Measurements from ENCODE around the gene CDC45.
"Not testable (repeated sequence)": the region's sequence is repeated elsewhere in the genome, so short reads cannot be mapped to it uniquely, and the experiment has no call there.

CDC45 gene

DNA sequence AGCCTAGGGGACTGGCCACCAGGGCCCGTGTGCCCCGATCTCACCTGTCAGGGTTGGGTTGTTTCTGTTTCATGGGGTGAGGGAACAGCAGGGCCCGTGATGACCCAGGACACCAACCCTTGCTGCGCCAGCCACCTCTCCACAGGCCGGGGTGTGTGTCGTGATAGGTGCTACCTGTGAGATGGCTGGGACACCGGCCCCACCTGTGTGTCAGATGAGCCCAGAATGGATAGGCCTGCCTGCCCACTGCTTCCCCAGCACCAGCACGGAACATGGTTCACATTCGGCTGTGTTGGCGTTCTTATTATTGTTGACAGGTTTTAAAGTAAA lies 37.4 kb downstream of the CDC45 start:
- DNase-seq, result no peak

- DNase-seq, result no peak
Observed at GRCh38 chr22:19517919-19518611, 38.3 kb downstream of the CDC45 start.

DNA sequence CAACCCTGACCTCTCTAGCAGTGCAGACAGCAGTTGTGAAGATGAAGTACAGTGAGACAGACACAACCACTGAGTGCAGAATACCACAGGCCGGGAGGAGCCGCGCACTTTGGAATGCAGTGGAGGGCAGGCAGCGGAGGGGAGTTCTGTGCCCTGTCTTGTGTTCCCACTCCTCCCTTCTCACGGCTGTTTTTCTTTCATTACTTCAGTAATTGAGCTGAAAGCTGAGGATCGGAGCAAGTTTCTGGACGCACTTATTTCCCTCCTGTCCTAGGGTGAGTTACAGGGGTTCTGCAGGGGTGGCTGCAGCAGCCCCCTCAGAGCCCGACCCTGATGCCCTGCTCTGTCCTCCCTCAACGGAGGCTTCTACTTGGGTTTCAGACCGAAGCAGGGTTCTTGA lies 38.9 kb downstream of the CDC45 start:
- no peak for DNase-seq

DNA sequence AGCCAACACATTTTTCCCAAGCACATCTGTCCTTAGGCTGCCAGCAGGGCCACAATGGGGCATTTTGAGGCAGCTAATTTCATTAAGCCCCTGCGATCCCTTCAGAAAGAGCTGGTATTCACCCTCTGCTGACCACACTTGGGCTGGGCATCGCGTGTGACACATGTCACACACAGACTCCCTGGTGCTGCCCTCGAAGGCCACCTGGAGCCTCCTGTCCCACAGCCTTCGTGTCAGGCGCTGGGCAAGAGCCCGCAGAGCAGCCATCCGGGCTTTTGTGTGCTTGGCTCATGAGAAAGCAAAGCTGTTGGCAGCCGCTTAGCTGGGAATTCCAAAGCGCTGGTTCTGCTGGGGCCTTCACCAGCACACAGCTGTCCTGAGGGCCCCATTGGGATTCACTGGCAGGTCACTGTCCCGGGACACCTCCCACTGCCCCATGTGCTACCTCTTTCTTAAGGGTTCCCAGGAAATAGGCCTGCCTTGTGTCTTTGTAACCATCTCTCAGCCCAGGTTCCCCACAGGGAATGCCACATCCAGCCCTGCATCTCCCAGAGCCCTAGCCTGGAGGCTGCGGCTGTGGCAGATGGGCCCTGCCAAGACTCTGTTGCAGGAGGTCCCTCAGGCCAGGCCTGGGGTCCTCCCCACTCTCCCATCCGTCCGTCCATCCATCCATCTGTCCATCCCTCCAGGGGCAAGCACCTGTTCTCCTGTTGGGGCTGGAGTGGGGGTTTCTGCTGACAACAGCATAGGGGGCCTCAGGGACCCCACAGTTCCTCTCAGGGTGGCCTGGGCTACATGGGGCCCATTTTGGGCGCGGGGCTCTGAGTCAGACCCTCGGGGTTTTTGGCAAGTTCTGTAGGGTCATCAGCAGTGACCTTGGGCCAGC lies 39.6 kb downstream of the CDC45 start:
- no peak for DNase-seq

DNA sequence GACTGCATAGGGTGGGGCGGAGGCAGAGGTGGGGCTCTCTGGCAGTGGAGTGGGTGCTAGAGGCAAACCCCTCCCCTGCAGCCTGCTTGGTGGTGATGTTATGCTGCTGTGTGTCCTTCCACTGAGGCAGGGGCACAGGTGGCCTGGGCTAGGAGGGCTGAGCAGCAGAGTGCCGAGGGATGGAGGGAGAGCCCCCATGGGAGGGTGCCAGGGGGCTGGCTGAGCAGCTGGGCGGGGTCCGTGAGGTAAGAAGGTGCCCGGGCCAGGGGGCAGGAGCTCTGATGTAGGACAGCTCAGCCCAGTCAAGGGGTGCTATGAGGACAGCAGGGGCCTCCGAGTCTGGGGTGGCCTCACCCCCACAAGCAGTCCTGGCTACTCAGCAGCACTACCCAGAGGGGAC lies 40.3 kb downstream of the CDC45 start:
- DNase-seq, result no peak

- no peak for DNase-seq
Observed at GRCh38 chr22:19520566-19521305, 41.0 kb downstream of the CDC45 start.

- no peak for DNase-seq
Observed at GRCh38 chr22:19522190-19522880, 42.6 kb downstream of the CDC45 start.

GRCh38 chr22:19522881-19523239 lies 43.1 kb downstream of the CDC45 start:
- no peak for DNase-seq

GRCh38 chr22:19523240-19524169 lies 43.8 kb downstream of the CDC45 start:
- DNase-seq, result no peak

GRCh38 chr22:19524170-19525115 lies 44.7 kb downstream of the CDC45 start, which contains the start of gene CLDN5:
Gene CLDN5 (minus strand): TSS chr22:19524410. CDS start chr22:19524255, 155 bp downstream.
- DNase-seq, result no peak

DNA sequence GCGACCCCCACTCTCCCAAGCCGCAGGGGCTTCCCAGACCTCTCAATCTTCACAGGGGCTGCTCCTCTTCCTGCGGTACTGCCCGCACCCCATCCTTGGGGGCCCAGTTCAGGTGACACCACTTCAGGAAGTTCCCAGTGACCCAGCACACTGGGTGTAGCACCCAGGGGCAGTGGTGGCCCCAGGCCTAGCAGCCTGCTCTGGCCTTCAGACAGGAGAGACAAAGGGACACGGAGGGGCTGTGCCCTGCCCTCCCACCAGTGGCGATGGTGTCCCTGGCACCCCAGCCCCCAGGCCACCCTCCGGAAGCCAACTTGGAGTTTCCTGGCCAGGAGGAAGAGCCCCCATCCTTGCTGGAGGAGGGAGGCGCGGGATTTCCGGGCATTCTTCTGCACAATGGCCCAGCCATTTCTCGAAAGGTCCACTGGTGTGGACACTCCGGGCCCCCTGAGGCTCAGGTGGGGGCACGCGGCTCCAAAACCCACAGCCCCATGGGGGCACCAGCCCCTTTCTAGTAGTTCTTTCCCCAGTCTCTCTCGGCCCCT lies 45.5 kb downstream of the CDC45 start:
- no peak for DNase-seq

DNA sequence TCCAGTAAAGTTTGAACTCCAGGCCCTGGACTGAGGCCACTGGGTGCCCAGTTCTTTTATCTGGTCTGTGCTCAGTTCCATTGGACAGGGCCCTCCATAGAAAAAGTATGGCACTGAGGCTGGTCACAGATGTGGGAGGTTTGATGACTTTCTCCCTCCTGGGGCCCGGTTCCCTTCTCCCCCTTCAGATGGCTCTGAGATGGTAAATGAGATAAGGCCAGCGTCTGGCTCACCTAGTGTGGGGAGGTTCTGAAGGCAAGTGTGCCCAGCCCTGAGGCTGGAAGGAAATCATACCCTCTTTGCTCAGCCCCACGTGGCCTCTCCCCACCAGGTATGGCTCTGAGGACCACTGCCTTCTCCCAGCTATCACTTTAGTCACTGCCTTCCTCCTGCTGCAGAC lies 45.9 kb downstream of the CDC45 start:
- DNase-seq, result no peak

DNA sequence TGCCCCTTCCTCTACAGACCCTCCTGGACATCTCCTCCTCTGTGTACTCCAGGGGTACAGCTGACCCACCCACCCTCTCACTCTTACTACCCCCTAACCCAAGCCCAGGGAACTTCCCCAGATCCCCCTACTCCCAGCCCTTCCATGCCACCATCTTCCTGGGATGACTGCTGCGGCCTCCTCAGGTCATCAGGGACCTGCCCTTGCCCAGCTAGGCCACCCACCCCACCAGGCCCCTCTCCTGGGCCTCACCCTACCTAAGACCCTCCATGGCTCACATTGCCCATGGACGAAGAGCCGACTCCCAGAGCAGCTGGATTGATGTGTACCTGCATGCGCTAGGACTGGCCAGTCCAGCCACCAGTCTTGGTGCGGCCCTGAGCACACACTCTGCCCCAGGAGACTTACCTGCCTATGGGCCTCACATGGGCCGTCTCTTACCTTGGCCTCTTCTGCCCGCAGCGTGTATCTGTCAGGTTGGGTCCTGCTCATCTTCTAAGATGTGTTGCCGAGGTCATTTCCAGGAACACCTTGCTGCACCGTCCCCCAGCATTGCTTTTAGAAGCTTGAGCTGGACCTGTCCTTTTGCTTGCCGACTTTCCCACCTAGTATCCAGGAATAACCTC lies 46.5 kb downstream of the CDC45 start:
- DNase-seq, result no peak

DNA sequence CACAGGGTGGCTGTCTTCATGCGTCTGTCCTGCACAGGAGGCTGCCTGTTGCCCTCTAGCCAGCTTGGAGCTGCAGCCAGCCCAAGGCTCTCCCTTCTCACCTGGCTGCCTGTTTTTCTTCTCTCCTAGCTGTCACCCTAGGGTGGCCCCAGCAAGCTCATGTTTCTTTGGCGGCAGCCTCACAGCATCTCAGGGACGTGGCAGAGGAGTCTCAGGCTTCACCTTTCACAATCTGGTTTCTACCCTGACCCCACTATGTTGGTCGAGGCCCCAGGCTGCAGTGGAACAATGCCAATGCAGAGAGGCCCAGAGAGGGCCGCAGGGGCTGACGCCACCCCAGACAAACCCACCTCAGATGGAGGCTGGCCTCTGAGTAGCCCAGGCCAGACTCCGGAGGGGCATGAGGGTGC lies 47.0 kb downstream of the CDC45 start:
- DNase-seq, result no peak

- no peak for DNase-seq
Observed at GRCh38 chr22:19527321-19527721, 47.6 kb downstream of the CDC45 start.

- DNase-seq, result no peak
Observed at GRCh38 chr22:19527861-19528417, 48.2 kb downstream of the CDC45 start.

DNA sequence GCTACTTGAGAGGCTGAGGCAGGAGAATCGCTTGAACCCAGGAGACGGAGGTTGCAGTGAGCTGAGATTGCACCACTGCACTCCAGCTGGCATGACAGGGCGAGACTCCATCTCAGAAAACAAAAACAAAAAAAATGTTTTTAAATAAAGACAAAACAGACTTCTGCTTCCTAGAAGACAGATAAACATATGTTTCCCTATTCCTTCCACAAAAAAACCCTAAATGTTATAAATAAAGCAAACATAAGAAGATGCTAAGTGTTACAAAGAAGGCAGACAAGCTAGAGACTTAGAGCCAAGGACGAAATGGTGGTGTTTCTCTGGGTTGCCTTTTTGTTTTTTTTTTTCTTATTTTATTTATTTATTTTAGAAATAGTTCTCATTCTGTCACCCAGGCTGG lies 50.1 kb downstream of the CDC45 start:
- no peak for DNase-seq

DNA sequence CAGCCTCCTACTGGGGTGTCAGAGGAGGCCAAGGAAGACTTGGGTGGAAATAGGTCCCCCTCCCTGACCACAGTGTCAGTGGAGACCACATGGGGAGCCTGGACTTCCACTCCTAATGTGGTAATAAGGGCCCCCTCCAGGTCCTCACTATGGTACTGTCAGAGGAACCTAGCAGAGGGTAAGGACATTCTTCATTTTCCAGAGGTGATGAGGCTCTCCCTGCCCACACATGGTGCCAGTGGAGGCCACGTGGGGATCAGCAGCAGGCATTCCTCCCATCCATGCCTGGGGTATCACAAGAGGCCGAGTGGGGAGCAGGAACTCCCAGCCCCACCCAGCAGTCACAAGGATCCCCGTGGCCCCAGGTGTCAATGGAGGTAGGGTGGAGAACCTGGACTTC lies 51.0 kb downstream of the CDC45 start:
- DNase-seq, result no peak

DNA sequence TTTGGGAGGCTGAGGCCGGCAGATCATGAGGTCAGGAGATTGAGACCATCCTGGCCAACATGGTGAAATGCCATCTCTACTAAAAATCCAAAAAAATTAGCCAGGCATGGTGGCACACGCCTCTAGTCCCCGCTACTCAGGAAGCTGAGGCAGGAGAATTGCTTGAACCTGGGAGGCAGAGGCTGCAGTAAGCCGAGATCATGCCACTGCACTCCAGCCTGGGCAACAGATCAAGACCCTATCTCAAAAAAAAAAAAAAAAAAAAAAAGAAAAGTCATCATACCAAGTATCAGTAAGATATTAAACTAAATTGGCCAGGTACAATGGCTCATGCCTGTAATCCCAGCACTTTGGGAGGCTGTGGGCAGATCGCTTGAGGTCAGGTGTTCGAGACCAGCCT lies 51.6 kb downstream of the CDC45 start:
- DNase-seq, result not testable (repeated sequence)

Data from activated CD4-positive, CD25-positive, alpha-beta regulatory T cell (primary cell).